HEK293 (cell line): Measurements from ENCODE around the gene SYDE2.
A peak's percentile ranks its signal among the peaks of the same experiment; 100 is the strongest.

ENCODE experiments used
- FEZF1 ChIP-seq: fragments of 450-650 bp; formaldehyde crosslinking; IDR thresholded peaks from 2 replicates; pipeline ENCODE4 v1.5.1; 2016; ENCODE audit warnings: missing biosample characterization, missing genetic modification characterization
- GLIS2 ChIP-seq: fragments of 450-650 bp; formaldehyde crosslinking; IDR thresholded peaks from 2 replicates; pipeline ENCODE4 v1.5.1; 2016; ENCODE audit warnings: missing biosample characterization, missing genetic modification characterization
- HOXC10 ChIP-seq: sonication (generic); formaldehyde crosslinking; IDR thresholded peaks from 2 replicates; pipeline ENCODE4 v1.8.1; 2023; ENCODE audit warnings: mild to moderate bottlenecking, missing genetic modification reagents
- KLF10 ChIP-seq: fragments of 450-650 bp; IDR thresholded peaks from 2 replicates; pipeline ENCODE4 v1.5.1; 2018; ENCODE audit warnings: missing biosample characterization, mild to moderate bottlenecking, missing genetic modification characterization
- MEIS1 ChIP-seq: sonication (generic); formaldehyde crosslinking; IDR thresholded peaks from 2 replicates; pipeline ENCODE4 v1.8.1; 2022; ENCODE audit warnings: missing genetic modification reagents, mild to moderate bottlenecking, borderline replicate concordance
- MZF1 ChIP-seq: fragments of 450-650 bp; formaldehyde crosslinking; IDR thresholded peaks from 2 replicates; pipeline ENCODE4 v1.5.1; 2017; ENCODE audit warnings: missing biosample characterization, missing genetic modification characterization, borderline replicate concordance
- PRDM1 ChIP-seq: fragments of 450-650 bp; formaldehyde crosslinking; IDR thresholded peaks from 2 replicates; pipeline ENCODE4; 2016; ENCODE audit warnings: missing biosample characterization, missing genetic modification characterization
- SCRT1 ChIP-seq: fragments of 450-650 bp; formaldehyde crosslinking; IDR thresholded peaks from 2 replicates; pipeline ENCODE4 v1.5.1; 2016; ENCODE audit warnings: missing biosample characterization, missing genetic modification characterization, borderline replicate concordance
- TCF7L2 ChIP-seq: IDR thresholded peaks from 2 replicates; pipeline ENCODE4 v1.6.1; 2011; ENCODE audit warnings: low read depth, mild to moderate bottlenecking, inconsistent platforms, low read length, moderate library complexity, borderline replicate concordance
- ZBTB17 ChIP-seq: fragments of 450-650 bp; formaldehyde crosslinking; IDR thresholded peaks from 2 replicates; pipeline ENCODE4 v1.5.1; 2016; ENCODE audit warnings: missing biosample characterization, missing genetic modification characterization
- ZBTB8A ChIP-seq: fragments of 450-650 bp; formaldehyde crosslinking; IDR thresholded peaks from 2 replicates; pipeline ENCODE4 v1.5.1; 2016; ENCODE audit warnings: missing biosample characterization, missing genetic modification characterization
- ZFHX2 ChIP-seq: fragments of 450-650 bp; formaldehyde crosslinking; conservative IDR thresholded peaks from 2 replicates; pipeline ENCODE4 v1.5.1; 2016; ENCODE audit warnings: missing biosample characterization, missing genetic modification characterization
- ZNF239 ChIP-seq: fragments of 450-650 bp; formaldehyde crosslinking; IDR thresholded peaks from 2 replicates; pipeline ENCODE4 v1.5.1; 2016; ENCODE audit warnings: missing biosample characterization, missing genetic modification characterization
- ZNF266 ChIP-seq: fragments of 450-650 bp; formaldehyde crosslinking; IDR thresholded peaks from 2 replicates; pipeline ENCODE4 v1.5.1; 2016; ENCODE audit warnings: missing biosample characterization, missing genetic modification characterization, low read depth
- ZNF354C ChIP-seq: fragments of 450-650 bp; formaldehyde crosslinking; IDR thresholded peaks from 2 replicates; pipeline ENCODE4 v1.5.1; 2016; ENCODE audit warnings: missing biosample characterization, missing genetic modification characterization, low read depth, borderline replicate concordance
- ZNF366 ChIP-seq: fragments of 450-650 bp; formaldehyde crosslinking; conservative IDR thresholded peaks from 2 replicates; pipeline ENCODE4 v1.5.1; 2016; ENCODE audit warnings: missing biosample characterization, missing genetic modification characterization
- ZNF530 ChIP-seq: fragments of 450-650 bp; formaldehyde crosslinking; IDR thresholded peaks from 2 replicates; pipeline ENCODE4 v1.5.1; 2016; ENCODE audit warnings: low read depth, missing biosample characterization, missing genetic modification characterization
- ZNF561 ChIP-seq: fragments of 450-650 bp; IDR thresholded peaks from 2 replicates; pipeline ENCODE4 v1.5.1; 2018; ENCODE audit warnings: missing biosample characterization, missing genetic modification characterization, borderline replicate concordance
- ZNF701 ChIP-seq: fragments of 450-650 bp; formaldehyde crosslinking; IDR thresholded peaks from 2 replicates; pipeline ENCODE4 v1.5.1; 2016; ENCODE audit warnings: missing biosample characterization, missing genetic modification characterization
- ZNF747 ChIP-seq: fragments of 450-650 bp; formaldehyde crosslinking; IDR thresholded peaks from 2 replicates; pipeline ENCODE4 v1.5.1; 2016; ENCODE audit warnings: missing biosample characterization, missing genetic modification characterization
- ZNF837 ChIP-seq: fragments of 450-650 bp; formaldehyde crosslinking; IDR thresholded peaks from 2 replicates; pipeline ENCODE4 v1.5.1; 2016; ENCODE audit warnings: missing biosample characterization, missing genetic modification characterization
- ZSCAN23 ChIP-seq: fragments of 450-650 bp; formaldehyde crosslinking; IDR thresholded peaks from 2 replicates; pipeline ENCODE4 v1.5.1; 2016; ENCODE audit warnings: missing biosample characterization, missing genetic modification characterization
- TF ChIP-seq, protein P1 (sequence below): fragments of 450-650 bp; formaldehyde crosslinking; IDR thresholded peaks from 2 replicates; pipeline ENCODE4 v1.5.1; 2016; ENCODE audit warnings: missing biosample characterization, missing genetic modification characterization
- TF ChIP-seq, protein P2 (sequence below): fragments of 450-650 bp; formaldehyde crosslinking; IDR thresholded peaks from 2 replicates; pipeline ENCODE4 v1.5.0; 2017; ENCODE audit warnings: missing biosample characterization, missing genetic modification characterization, borderline replicate concordance
- TF ChIP-seq, protein P3 (sequence below): fragments of 450-650 bp; formaldehyde crosslinking; IDR thresholded peaks from 2 replicates; pipeline ENCODE4 v1.5.1; 2017; ENCODE audit warnings: missing biosample characterization, missing genetic modification characterization
- TF ChIP-seq, protein P4 (sequence below): fragments of 450-650 bp; formaldehyde crosslinking; IDR thresholded peaks from 2 replicates; pipeline ENCODE4 v1.5.1; 2017; ENCODE audit warnings: missing biosample characterization, mild to moderate bottlenecking, missing genetic modification characterization, moderate library complexity
- TF ChIP-seq, protein P5 (sequence below): fragments of 450-650 bp; formaldehyde crosslinking; IDR thresholded peaks from 2 replicates; pipeline ENCODE4 v1.5.1; 2016; ENCODE audit warnings: missing biosample characterization, missing genetic modification characterization
- TF ChIP-seq, protein P6 (sequence below): fragments of 450-650 bp; formaldehyde crosslinking; IDR thresholded peaks from 2 replicates; pipeline ENCODE4 v1.5.1; 2016; ENCODE audit warnings: missing biosample characterization, missing genetic modification characterization

SYDE2 gene

DNA sequence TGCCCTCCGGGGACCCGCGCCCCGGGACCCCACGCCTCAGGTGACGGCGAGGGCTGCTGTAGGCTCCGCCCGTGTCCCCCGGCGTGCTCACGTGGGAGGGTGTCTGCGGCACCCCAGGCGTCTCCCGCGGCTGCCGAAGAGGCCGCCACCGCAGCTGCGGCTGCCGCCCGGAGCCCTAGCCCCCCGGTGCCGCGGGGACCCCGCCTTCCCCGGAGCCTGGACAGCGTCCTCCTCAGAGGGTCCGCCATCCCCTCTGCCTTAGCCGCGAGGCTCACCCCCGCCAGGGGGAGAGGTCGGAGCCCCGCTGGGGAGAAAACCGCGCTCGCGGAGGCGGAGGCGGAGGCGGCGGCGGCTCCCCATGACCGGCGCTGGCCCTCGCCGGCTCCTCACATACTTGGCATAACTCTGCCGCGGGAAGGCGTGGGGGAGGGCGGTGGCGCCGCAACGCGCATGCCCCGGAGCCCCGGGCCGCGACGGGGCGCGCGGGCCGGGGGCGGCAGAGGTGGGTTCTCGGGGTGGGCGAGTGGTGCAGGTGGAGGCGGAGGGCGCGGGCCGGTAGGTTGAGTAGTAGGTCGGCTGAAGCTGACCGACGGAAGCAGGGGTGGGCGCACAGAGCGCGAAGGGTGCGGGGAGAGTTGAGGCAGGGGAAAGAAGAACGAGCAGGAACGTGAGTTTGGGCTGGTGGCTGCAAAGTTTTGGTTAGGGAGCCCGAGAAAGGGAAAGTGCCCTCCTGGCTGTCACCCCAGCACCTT is 700 bp upstream of the SYDE2 start (continued):
- TF ChIP-seq, protein P1, sequence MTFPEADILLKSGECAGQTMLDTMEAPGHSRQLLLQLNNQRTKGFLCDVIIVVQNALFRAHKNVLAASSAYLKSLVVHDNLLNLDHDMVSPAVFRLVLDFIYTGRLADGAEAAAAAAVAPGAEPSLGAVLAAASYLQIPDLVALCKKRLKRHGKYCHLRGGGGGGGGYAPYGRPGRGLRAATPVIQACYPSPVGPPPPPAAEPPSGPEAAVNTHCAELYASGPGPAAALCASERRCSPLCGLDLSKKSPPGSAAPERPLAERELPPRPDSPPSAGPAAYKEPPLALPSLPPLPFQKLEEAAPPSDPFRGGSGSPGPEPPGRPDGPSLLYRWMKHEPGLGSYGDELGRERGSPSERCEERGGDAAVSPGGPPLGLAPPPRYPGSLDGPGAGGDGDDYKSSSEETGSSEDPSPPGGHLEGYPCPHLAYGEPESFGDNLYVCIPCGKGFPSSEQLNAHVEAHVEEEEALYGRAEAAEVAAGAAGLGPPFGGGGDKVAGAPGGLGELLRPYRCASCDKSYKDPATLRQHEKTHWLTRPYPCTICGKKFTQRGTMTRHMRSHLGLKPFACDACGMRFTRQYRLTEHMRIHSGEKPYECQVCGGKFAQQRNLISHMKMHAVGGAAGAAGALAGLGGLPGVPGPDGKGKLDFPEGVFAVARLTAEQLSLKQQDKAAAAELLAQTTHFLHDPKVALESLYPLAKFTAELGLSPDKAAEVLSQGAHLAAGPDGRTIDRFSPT = no peak; the same call in 1 of the 2 replicates
- TF ChIP-seq PRDM1 (tag by site-specific recombination) = peak; percentile 97
- no peak; the same call in 1 of the 2 replicates for TF ChIP-seq MZF1 (tag by site-specific recombination)
- no peak for TF ChIP-seq ZNF239 (tag by site-specific recombination)
- no peak for TF ChIP-seq ZNF266 (tag by site-specific recombination)
- TF ChIP-seq ZNF837 = peak; percentile 85
- TF ChIP-seq ZBTB17 = 0 out of 2 replicates have a peak, but pooled peaks have one; percentile 28
- TF ChIP-seq ZNF561 (tag by site-specific recombination) = no peak; the same call in 1 of the 2 replicates
- no peak for TF ChIP-seq ZSCAN23 (tag by site-specific recombination)
- TF ChIP-seq, protein P2, sequence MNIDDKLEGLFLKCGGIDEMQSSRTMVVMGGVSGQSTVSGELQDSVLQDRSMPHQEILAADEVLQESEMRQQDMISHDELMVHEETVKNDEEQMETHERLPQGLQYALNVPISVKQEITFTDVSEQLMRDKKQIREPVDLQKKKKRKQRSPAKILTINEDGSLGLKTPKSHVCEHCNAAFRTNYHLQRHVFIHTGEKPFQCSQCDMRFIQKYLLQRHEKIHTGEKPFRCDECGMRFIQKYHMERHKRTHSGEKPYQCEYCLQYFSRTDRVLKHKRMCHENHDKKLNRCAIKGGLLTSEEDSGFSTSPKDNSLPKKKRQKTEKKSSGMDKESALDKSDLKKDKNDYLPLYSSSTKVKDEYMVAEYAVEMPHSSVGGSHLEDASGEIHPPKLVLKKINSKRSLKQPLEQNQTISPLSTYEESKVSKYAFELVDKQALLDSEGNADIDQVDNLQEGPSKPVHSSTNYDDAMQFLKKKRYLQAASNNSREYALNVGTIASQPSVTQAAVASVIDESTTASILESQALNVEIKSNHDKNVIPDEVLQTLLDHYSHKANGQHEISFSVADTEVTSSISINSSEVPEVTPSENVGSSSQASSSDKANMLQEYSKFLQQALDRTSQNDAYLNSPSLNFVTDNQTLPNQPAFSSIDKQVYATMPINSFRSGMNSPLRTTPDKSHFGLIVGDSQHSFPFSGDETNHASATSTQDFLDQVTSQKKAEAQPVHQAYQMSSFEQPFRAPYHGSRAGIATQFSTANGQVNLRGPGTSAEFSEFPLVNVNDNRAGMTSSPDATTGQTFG (tag by site-specific recombination) = no peak
- TF ChIP-seq ZFHX2 (tag by site-specific recombination) = peak; percentile 99
- TF ChIP-seq ZNF701 (tag by site-specific recombination) = no peak
- TF ChIP-seq SCRT1 (tag by site-specific recombination) = no peak
- no peak for TF ChIP-seq HOXC10 (CRISPR knock-in tag)
- TF ChIP-seq KLF10 (tag by site-specific recombination) = peak; percentile 86
- no peak for TF ChIP-seq TCF7L2
- peak; percentile 91 for TF ChIP-seq GLIS2 (tag by site-specific recombination)
- TF ChIP-seq ZNF354C (tag by site-specific recombination) = no peak
- no peak; the same call in 1 of the 2 replicates for TF ChIP-seq FEZF1 (tag by site-specific recombination)
- TF ChIP-seq, protein P3, sequence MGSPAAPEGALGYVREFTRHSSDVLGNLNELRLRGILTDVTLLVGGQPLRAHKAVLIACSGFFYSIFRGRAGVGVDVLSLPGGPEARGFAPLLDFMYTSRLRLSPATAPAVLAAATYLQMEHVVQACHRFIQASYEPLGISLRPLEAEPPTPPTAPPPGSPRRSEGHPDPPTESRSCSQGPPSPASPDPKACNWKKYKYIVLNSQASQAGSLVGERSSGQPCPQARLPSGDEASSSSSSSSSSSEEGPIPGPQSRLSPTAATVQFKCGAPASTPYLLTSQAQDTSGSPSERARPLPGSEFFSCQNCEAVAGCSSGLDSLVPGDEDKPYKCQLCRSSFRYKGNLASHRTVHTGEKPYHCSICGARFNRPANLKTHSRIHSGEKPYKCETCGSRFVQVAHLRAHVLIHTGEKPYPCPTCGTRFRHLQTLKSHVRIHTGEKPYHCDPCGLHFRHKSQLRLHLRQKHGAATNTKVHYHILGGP (tag by site-specific recombination) = no peak
- TF ChIP-seq, protein P4, sequence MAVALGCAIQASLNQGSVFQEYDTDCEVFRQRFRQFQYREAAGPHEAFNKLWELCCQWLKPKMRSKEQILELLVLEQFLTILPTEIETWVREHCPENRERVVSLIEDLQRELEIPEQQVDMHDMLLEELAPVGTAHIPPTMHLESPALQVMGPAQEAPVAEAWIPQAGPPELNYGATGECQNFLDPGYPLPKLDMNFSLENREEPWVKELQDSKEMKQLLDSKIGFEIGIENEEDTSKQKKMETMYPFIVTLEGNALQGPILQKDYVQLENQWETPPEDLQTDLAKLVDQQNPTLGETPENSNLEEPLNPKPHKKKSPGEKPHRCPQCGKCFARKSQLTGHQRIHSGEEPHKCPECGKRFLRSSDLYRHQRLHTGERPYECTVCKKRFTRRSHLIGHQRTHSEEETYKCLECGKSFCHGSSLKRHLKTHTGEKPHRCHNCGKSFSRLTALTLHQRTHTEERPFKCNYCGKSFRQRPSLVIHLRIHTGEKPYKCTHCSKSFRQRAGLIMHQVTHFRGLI (tag by site-specific recombination) = no peak
- TF ChIP-seq, protein P5, sequence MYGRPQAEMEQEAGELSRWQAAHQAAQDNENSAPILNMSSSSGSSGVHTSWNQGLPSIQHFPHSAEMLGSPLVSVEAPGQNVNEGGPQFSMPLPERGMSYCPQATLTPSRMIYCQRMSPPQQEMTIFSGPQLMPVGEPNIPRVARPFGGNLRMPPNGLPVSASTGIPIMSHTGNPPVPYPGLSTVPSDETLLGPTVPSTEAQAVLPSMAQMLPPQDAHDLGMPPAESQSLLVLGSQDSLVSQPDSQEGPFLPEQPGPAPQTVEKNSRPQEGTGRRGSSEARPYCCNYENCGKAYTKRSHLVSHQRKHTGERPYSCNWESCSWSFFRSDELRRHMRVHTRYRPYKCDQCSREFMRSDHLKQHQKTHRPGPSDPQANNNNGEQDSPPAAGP (tag by site-specific recombination) = no peak
- TF ChIP-seq, protein P6, sequence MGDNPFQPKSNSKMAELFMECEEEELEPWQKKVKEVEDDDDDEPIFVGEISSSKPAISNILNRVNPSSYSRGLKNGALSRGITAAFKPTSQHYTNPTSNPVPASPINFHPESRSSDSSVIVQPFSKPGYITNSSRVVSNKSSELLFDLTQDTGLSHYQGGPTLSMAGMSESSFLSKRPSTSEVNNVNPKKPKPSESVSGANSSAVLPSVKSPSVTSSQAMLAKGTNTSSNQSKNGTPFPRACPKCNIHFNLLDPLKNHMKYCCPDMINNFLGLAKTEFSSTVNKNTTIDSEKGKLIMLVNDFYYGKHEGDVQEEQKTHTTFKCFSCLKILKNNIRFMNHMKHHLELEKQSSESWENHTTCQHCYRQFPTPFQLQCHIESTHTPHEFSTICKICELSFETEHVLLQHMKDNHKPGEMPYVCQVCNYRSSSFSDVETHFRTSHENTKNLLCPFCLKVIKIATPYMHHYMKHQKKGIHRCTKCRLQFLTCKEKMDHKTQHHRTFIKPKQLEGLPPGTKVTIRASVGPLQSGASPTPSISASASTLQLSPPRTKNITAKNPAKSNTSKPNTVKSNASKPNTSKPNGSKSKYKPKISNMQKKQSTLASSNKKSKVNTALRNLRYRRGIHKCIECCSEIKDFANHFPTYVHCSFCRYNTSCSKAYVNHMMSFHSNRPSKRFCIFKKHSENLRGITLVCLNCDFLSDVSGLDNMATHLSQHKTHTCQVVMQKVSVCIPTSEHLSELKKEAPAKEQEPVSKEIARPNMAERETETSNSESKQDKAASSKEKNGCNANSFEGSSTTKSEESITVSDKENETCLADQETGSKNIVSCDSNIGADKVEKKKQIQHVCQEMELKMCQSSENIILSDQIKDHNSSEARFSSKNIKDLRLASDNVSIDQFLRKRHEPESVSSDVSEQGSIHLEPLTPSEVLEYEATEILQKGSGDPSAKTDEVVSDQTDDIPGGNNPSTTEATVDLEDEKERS = no peak
- peak; percentile 41; the same call in 1 of the 2 replicates for TF ChIP-seq ZNF366 (tag by site-specific recombination)
- no peak for TF ChIP-seq ZNF530 (tag by site-specific recombination)
- TF ChIP-seq ZNF747 (tag by site-specific recombination) = no peak
- TF ChIP-seq MEIS1 = no peak
- TF ChIP-seq ZBTB8A (tag by site-specific recombination) = peak; percentile 95
